Activated T-helper 1 cell treated with anti-CD3 and anti-CD28 coated beads, Interleukin-2, amount 50 U/mL, for 16 hours (primary cell): ENCODE results near the gene SYPL2.

Experiments used
- DNase-seq, 2 donors: peaks; one replicate each; pipeline ENCODE4 v3.0.0-alpha.2; 2020; ENCODE audit warnings: low read depth in 1 of 2, low spot score in 1 of 2

The SYPL2 gene

DNA sequence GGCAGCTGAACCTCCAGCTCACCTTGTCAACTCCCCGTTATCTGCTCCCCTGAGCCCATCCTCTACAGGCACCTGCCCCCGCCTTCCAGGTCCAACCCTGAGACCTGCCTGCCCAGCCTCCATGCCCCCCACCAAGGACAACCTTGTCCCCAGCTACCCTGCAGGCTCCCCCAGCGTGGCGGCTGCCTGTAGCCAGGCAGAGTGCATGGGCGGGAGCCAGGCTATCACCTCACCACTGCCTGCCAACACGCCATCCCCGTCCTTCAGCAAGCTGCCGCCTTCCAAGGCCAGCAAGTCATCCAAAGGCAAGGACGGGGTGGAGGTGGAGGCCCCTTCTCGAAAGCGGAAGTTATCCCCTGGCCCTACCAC is 24.6 kb downstream of the SYPL2 start:
- no peak for DNase-seq

DNA sequence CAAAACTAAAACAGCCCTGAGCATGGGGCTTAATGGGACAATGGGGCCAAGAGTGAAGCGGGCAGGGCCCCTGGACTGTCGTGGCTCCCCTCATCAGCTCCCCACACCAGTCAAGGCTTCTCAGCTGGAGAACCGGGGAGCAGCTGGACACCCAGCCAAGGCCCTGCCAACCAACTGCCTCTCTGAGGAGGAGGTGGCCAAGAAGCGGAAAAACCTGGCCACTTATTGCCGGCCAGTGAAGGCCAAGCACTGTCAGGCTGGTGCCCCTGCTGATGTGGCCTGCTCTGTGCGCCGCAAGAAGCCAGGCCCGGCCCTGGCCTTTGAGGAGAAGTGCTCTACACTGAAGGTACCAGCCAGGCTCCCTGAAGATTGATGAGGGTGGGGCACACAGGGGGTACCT is 25.0 kb downstream of the SYPL2 start:
- no peak for DNase-seq

DNA sequence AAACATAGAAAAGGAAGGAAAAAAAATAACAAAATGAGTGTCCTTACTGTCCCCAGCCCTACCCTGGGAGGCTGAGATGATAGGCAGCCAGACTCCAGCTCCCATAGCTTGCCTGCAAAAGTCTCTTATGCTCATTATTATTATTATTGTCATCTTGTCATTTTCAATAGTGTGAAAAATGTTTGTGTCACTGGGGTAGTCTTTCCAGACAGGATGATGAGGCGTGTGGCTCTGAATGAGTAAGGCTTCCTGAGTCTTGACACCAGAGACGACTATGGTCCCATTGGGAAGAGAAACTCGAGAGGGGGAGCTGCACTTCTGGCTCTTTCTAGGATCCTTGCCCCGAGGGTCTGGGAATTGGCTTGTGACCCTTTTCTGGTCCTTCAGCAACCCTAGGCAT is 26.4 kb downstream of the SYPL2 start:
- no peak for DNase-seq

DNA sequence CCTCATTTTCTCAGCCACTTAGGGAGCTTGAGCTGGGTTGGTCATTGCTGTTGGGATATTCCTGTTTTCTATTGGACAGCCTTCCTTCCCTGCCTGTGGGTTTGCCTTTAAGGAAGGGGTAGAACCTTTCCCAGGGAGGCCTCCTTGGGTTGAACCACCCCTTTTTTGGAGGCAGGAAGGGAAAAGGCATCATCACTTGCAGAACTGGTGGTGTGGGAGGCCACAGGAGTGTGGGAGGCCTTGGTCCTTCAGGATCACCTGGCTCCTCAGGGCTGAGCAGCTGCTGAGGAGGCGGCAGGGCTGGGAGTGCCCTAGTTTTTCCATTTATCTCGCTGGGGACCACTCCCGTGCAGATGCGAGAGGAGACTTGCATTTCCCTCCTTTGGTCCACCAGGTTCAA is 26.9 kb downstream of the SYPL2 start:
- no peak for DNase-seq

DNA sequence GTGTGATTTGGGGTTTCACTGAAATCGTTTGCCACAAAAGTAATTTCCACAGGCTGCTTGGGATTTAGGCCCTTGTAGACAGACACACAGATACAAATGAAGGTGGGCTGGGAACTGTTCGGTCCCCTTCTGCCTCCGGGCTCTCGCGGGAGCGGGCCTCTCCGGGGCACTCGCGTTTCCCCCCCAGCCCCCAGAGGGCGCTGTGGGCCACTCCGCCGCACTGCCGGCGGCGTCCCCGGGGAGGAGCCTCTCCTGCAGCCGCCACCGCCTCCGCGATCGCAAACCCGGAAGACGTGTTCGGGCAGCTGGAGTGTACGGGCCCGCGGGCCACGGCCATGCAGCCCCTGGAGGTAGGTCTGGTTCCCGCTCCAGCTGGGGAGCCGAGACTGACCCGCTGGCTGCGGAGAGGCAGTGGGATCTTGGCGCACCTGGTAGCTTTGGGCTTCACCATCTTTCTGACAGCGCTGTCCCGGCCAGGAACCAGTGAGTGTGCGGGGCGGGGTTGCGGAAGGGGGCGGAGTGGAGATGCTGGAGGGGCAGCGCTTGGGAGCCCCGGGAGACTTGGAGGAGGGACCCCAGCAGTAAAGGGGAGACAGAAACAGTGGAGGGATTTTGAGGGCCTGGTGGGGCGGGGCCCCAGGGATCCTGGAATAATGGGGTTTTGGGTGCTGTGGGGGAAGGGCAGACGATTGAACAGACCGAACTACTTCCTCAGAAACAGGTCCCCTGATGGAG is 27.6 kb downstream of the SYPL2 start, which contains the start of gene CYB561D1:
Gene CYB561D1, plus strand, starts transcription at position 290 of the 735 bp plus-strand sequence. Its CDS starts 46 bp downstream, at position 336.
- peak; percentile 82 to 85 for DNase-seq

DNA sequence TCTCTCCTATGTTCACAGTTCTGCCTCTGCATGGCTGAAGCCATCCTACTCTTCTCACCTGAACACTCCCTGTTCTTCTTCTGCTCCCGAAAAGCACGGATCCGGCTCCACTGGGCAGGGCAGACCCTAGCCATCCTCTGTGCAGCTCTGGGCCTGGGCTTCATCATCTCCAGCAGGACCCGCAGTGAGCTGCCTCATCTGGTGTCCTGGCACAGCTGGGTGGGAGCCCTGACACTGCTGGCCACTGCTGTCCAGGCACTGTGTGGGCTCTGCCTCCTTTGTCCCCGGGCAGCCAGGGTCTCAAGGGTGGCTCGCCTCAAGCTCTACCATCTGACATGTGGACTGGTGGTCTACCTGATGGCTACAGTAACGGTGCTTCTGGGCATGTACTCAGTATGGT is 29.4 kb downstream of the SYPL2 start:
- no peak for DNase-seq

DNA sequence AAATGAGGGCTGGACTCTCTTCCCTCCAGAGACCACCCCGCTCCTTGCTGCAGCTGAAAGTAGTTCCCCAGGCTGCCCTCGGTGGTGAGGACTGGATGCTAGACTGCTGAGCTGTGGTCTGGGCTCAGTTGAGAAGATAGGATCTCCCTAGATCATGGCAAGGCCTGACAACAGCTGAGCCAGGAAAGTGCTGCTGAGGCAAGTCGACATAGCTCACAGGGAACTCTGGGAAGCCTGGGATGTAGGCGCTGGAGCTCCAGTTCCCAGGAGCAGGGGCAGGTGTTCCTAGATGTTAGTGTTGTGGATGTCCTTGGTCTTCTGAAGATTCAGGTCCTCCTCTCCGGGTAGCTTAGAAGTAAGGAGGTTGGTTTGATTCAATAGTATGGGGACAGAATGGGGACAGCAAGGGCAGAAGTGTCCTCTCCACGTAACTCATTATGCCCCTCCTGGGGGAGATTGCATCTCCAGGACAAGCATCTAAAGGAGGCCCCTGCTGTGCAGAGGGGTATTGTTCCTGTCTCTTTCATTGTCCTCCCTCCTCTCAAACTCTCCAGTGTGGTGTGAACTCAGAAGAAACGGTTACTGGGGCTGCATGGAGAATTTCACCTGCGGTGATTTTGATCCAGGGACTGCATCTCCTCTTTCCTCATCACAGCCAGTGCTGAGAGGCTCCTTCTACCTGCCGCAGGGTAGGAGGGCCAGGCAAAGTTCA is 31.3 kb downstream of the SYPL2 start:
- no peak for DNase-seq

DNA sequence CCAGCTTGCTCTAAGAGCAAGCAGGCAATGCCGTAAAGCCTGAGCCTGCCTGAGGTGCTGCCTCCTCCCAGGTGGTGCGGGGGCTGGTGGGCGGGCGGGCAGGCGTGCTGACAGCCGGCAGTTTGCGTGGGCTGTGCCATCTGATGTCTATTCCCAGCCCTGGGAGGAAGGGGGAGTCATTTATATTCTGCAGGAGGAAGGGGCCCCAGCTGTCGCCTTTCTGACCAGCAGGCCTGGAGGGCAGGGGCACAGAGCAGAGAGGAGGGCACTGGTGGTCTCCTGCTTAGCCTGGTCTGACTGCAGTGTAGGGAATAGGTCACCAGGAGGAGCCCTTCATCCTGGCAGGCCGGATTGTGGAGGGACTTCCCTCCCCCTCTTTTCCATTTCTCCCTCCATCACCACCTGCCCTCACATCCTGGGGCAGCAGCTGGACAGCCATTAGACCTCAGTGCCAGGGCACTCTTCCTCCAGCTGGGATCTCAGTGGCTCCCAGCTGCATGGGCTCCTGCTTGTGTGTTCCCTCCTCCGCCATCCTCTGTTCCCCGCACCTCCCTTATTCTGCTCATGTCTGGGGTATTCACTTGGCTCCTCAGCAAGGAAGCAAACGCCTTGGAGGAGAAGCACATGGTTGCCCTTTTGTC is 31.9 kb downstream of the SYPL2 start:
- no peak for DNase-seq

DNA sequence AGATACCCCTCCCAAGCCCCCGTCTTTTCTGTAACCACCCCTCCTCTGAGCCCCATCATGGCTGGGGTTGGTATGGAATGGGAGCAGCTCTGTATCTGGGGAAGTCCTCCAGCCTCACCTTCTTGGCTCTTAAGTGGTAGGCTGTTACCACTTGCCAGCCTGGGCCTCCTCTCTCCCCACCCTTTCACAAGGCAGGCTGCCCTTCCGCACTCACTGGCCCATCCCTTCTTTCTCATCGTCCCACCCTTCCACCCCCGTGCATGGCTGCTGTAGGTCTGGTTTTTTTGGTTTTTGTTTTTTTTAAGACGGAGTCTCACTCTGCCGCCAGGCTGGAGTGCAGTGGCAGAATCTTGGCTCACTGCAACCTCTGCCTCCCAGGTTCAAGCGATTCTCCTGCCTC is 32.7 kb downstream of the SYPL2 start:
- DNase-seq: no peak

DNA sequence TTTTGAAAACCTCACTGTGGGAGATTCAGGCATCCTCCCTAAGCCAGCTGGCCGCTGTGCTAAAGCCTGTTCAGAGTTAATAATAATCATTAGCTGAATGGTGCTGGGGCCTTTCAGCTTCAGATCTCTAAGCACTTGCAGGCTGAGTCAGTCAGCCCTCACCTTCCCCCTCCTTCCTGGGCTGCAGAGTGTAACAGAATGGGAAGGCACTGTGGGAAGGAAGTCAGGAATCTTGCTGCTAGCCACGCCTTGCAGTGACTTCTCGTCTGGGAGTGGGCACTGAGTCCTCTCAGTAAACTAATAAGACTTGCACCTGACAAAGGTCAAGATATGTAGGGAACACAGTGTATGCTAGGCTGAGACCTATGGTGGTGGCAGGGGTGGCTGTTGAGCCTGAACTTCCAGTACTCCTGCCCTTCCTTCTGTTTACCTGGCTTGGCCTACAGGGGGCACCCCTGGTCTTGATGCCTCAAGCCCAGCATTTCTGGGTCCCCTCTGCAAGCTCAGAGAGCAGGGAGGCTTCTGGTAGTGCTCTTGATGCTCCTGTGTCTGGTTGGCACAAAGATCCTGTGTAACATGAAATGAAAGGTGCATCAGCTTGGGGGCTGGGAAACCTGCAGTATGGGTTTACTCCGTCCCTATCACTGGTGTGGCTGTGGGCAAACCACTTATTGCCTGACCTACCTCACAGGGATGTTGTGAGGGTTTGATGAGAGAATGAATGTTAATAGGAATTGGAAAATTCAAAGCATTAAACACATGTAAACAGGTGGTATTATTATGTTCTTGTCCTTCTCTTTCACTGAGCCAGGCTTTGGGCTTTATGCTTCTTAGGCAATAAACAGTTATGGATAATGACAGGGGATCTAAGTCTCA is 33.6 kb downstream of the SYPL2 start:
- DNase-seq: peak in 1 of 2 donors; percentile 33

DNA sequence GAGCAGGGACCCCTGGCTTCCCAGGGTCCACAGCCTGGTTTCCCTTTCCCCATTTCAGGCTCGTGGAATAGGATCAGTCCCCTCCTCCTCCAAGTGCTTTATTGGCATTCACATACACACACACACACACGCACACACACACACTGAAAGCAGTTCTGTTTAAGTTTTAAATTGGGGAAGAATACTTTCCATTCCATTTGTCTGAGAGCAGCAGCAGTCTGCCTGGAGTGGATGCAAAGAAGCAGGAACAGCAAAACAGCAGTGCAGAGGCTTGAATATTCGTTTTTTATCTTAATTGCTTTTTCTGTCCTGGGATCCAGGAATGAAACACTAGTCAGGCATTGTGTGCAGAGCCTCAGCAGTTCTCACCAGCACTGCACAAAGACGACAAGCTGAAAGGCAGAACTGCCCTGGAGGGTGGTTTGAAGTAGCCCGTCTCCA is 34.6 kb downstream of the SYPL2 start:
- no peak for DNase-seq

DNA sequence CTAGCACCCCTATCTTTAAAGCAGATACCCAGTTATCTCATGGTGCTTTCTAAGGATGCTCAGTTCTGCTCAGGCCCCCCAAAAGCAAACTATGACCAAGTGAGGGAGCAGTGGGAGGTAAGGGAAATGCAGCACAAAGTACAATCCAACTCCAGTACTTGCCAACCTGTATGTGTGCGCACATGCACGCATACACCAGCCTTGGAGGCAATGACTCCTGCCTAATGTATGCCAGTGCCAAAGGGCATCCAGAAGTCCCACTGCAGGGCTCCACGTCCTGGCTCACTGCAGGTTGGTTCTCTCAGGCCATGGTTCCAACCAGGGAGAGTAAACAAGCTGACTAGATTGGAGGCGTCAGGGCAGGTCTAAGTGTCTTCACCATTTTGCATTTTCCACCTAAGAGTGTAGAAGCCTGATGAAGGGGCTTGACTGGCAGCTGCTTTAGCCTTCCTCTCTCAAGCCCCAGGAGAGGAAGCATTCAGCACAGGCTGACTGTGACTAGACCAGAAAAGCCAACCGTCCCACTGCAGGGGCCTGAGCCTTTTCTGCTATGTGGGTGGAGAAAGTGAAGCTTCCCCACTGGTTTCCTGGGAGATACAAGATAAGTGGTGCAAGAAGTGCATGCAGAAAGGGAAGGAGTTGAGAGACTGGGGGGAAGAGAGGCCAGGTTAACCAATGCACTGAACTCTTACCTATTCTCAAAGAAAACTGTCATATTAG is 35.5 kb downstream of the SYPL2 start:
- DNase-seq: no peak

DNA sequence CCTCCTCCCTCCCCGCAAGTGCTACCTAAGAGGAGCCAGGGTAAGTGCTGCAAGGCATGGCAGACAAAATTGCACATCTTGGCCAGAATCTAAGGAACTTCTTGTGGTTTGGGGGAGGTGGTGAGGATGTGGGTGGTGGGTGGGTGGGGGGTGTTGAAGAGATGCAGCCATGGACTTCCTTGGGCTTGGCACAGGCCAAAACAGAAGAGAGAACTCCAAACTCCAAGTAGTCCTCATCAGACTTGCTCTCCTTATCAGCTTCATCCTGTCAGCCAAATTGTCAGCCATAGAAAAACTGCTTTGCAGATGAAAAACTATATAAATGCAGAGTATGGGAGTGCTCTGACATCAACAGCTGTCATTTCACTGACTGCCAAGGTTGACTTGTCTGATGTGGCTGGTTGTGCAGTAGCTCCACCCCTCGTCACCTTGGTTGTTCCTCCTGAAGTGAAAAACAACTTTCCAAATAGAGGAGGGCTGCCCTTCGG is 36.1 kb downstream of the SYPL2 start:
- no peak for DNase-seq

DNA sequence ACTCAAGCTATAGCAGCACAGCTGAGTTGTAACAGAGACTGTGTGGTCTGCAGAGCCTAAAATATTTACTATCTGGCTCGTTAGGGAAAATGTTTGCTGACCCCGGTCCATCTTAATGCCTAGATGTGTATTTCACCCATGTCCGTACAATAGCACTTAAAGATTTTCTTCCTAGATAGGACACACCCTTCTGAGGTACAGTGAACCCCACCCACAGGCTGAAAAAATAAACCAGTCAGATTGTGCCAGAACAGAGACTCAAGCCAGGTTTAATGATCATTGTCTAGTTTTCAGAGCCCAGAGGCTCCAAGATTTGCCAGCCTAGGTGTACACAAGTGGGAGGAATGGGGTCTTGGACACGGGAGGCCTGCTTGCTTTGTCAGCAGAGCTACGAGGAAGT is 37.6 kb downstream of the SYPL2 start:
- no peak for DNase-seq

DNA sequence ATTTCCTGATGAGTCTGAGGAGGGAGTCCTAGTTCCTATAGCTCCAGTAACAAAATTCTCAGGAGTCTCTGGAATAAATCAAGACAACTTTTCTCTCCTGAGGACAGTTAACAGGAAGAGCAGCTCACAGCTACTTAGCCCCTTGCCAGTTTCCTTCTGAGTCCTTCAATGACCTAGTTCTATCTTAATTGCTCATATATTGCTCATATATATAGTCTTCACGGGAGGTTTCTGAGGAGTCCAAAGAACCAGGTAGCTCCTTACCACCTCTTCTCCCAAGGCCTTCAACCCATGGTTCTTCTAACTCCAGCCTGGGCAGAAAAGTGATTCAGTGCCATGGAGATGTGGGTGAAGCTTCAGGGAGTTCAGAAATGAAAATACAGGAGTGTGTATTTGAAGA is 38.6 kb downstream of the SYPL2 start:
- no peak for DNase-seq

DNA sequence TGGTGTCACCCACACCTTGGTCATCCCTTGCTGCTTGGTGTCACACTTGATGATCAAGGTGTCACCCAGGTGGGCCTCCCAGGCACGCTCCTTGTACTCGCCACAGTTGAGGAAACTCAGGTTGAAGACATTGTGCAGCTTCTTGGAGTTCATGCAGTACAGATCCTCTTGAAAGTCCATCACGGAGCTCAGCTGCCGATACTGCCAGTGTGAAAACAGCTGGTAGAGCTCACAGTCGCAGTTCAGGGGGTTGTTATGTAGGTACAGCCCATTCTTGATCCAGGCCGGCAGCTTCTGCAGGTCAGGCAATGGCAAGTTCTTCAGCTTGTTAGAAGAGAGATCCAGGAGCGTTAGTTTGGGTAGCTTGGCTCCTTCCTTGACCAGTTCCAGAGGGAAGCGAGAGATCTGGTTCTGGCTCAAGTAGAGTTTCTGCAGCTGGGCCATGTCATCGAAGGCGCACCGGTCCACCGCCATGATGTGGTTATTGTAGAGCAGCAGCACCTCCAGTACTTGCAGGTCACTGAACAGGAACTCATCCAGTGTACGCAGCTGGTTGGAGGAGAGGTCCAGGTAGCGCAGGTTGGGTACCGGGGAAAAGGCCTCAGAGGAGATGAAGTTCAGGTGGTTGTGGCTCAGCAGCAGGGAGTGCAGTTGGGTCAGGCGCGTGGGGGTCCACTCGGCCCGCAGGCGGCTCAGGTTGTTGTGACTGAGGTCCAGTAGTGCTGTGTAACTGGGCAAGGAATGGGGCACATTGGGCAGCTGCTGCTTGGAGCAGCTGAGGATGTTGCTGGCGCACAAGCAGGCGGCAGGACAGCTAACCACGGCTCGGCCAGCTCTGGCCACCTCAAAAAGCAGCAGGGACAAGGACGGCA is 41.9 kb downstream of the SYPL2 start:
- DNase-seq: no peak

DNA sequence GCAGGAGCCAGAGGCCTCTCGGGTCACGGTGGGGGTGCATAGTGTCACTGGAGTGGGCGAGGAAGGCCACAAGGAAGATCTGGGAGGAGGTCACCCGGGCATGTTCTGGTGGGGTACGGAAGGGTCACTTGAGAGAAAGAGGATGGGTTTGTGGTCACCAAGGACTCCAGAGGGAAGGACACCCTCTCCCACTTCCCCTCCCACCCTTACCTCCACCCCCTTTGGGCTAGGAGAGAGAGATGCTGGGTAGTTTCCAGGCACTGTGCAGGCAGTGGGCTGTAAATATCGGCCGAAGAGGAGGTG is 42.5 kb downstream of the SYPL2 start:
- no peak for DNase-seq

DNA sequence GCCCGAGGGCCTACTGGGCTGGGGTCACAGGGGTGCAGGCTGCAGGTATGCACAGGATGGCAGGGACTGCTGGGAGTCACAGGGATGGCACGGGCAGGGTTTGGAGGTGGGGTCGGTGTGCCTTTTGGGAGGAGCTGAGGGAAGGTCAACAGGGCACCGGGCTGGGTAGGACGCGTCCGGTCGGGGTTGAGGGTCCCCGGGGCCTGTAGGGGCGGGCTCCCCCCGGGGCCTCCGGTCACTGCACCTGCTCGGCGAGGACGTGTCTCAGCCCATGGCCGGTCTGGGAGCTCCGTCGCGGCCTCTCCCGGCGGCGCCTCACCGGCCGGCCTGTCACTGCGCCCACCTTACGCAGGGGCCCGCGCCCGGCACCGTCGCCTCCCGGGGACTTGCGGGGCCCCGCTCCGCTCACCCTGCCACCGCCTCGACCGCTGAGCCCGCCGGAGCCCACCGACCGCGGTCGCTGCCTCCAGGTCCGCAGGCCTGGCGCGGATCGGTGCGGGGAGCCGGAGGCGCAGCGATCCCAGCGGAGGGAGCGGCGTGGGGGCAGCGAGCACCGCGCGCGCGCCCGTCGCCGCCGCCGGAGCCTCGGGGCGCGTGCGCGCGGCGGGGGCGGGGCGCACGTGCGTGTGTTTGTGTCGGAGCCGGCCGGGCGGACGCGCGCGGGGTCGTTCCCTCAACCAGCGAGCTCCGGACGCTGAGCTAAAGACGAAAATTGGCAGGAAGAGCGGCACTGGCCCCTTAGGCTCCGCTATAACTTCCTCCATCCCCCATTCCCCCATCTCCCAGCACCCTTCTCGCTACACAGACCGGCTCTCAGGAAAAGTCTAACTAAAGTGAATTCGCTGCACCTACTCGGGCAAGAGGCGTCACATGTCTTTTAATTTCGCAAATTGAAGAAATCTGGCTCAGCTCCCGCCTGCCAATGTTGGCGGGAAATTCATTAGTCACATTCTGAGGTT is 43.1 kb downstream of the SYPL2 start, which contains the start of gene AMIGO1:
Gene AMIGO1, minus strand, starts transcription at position 552 of the 959 bp plus-strand sequence. CDS start 815 bp downstream, outside the sequence.
- peak; percentile 48 to 49 for DNase-seq
